HFFc6 (cell line): ENCODE results near the gene CDK15. TPM values are rescaled to one million over a fixed set of nuclear protein-coding genes. Genes with fewer than 3 reads are reported as not detected.
"Not testable (repeated sequence)": the region's sequence is repeated elsewhere in the genome, so short reads cannot be mapped to it uniquely, and the experiment has no call there.

ENCODE experiments used
- DNase-seq: peaks from one replicate; pipeline ENCODE4 v3.0.0-alpha.2; 2018
- H3K27ac Mint-ChIP-seq: 2 replicates; pipeline ENCODE4 v1.8.0; 2020; ENCODE audit warnings: mild to moderate bottlenecking, mixed read lengths
- H3K27me3 Mint-ChIP-seq: 2 replicates; pipeline ENCODE4 v1.8.0; 2021; ENCODE audit warnings: mild to moderate bottlenecking, moderate library complexity, mixed read lengths; ENCODE audit not compliant: insufficient read depth
- H3K36me3 Mint-ChIP-seq: 2 replicates; pipeline ENCODE4 v1.8.0; 2021; ENCODE audit warnings: low read depth, mixed read lengths
- H3K4me1 Mint-ChIP-seq: 2 replicates; pipeline ENCODE4 v1.8.0; 2020; ENCODE audit warnings: low read depth, mixed read lengths
- H3K4me3 Mint-ChIP-seq: 2 replicates; pipeline ENCODE4 v1.8.0; 2020; ENCODE audit warnings: mild to moderate bottlenecking, moderate library complexity, mixed read lengths
- H3K9me3 Mint-ChIP-seq: 2 replicates; pipeline ENCODE4 v1.8.0; 2020; ENCODE audit warnings: mild to moderate bottlenecking, mixed read lengths
- total RNA-seq, 6 experiments: library from RNA; stranded (reverse); fragmentation: NEBNext Ultra II Directional; extraction: Animal tissue kit (Norgen Biotek cat#: 25700); gene quantifications; 2 replicates in 1 of 6; 3 replicates in 5 of 6; pipeline ENCODE4 v1.2.3, GENCODE V29; 2021
- TF ChIP-seq, protein P1 (sequence below): fragments of 200-600 bp; sonication (generic); IDR thresholded peaks from 2 replicates; pipeline ENCODE4 v1.5.0; 2021; ENCODE audit warnings: antibody characterized with exemption, mild to moderate bottlenecking

CDK15 gene
- total RNA-seq, 6 experiments from 2014 or later, result 21.7 to 59.8 (median 49.4) TPM

DNA sequence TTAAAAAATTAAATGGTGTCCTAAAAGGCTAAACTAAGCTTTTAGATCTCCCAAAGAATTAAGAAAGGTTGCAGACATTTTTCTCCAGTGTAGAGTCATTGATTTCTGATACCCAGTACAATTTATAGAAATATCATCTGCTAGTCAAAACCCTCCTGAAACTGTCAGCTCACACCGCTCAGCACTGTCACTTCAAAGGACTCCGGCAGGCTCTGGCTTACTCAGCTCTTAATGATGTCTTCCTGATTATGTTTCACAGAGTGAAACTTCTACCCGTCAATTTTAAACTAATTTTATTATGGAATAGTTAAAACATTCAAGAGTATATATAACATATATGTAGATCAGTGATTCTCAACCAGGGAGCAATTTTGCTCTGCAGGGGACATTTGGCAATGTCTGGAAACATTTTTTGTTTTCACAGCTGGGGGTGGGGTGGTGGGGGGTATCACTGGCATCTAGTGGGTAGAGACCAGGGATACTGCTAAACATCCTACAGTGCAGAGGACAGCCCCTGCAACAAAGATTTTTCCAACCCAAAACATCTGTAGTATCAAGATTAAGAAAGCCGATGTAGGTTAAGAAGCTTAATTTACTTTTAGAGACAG is 31.6 kb downstream of the CDK15 start:
- DNase-seq, result no peak
- H3K4me3 Mint-ChIP-seq, result no peak overlapping the region
- H3K36me3 Mint-ChIP-seq, result peaks cover 81% of the 10 kb centered on the region
- peaks cover 37% of the 10 kb centered on the region for H3K4me1 Mint-ChIP-seq
- H3K27me3 Mint-ChIP-seq, result peaks cover 2% of the 10 kb centered on the region; the same call in 1 of the 2 replicates
- TF ChIP-seq, protein P1, sequence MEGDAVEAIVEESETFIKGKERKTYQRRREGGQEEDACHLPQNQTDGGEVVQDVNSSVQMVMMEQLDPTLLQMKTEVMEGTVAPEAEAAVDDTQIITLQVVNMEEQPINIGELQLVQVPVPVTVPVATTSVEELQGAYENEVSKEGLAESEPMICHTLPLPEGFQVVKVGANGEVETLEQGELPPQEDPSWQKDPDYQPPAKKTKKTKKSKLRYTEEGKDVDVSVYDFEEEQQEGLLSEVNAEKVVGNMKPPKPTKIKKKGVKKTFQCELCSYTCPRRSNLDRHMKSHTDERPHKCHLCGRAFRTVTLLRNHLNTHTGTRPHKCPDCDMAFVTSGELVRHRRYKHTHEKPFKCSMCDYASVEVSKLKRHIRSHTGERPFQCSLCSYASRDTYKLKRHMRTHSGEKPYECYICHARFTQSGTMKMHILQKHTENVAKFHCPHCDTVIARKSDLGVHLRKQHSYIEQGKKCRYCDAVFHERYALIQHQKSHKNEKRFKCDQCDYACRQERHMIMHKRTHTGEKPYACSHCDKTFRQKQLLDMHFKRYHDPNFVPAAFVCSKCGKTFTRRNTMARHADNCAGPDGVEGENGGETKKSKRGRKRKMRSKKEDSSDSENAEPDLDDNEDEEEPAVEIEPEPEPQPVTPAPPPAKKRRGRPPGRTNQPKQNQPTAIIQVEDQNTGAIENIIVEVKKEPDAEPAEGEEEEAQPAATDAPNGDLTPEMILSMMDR, result no peak
- no peak overlapping the region for H3K27ac Mint-ChIP-seq
- H3K9me3 Mint-ChIP-seq, result peaks cover 11% of the 10 kb centered on the region

DNA sequence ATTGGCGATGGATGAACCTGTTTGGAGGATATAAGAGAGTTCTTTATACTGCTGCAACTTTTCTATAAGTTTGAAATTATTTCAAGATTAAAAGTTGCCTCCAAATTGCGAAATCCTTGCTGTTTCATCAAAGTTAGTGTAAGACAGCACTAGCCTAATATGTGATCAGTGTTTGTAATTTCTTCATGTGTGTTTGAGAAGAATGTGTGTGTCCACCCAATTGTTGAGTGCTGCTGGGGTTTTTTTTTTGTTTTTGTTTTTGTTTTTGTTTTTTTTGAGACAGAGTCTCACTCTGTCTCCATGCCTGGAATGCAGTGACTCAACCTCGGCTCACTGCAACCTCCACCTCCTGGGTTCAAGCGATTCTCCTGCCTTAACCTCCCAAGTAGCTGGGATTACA is 33.4 kb downstream of the CDK15 start:
- Mint-ChIP-seq H3K27ac (peak overlapping the region; percentile 27), H3K9me3 (peaks cover 11% of the 10 kb centered on the region), H3K4me3 (no peak overlapping the region), H3K27me3 (peaks cover 2% of the 10 kb centered on the region; the same call in 1 of the 2 replicates), H3K4me1 (peaks cover 37% of the 10 kb centered on the region), H3K36me3 (peaks cover 73% of the 10 kb centered on the region)
- TF ChIP-seq, protein P1, result no peak
- peak; percentile 17 for DNase-seq

DNA sequence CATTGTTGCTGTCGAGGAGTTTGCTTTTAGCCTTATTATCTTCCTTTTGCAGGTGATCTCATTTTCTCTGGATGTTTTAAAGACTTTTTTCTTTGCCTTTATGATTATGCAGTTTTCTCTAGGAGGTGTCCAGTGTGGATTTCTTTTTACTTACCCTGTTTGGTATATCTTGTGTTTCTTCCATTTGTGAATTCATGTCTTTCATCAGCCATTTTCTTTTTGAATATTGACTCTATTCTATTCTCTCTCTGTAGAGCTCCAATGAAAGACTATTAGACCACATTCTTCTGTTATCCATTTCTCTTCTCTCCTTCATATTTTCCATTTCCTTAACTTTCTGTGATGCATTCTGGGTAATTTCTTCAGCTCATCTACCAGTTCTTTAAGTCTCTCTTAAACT is 34.4 kb downstream of the CDK15 start:
- Mint-ChIP-seq H3K36me3 (peaks cover 65% of the 10 kb centered on the region), H3K4me1 (peaks cover 41% of the 10 kb centered on the region), H3K27ac (no peak overlapping the region), H3K9me3 (peaks cover 11% of the 10 kb centered on the region), H3K4me3 (no peak overlapping the region), H3K27me3 (peaks cover 2% of the 10 kb centered on the region; the same call in 1 of the 2 replicates)
- no peak for DNase-seq
- TF ChIP-seq, protein P1, result no peak

DNA sequence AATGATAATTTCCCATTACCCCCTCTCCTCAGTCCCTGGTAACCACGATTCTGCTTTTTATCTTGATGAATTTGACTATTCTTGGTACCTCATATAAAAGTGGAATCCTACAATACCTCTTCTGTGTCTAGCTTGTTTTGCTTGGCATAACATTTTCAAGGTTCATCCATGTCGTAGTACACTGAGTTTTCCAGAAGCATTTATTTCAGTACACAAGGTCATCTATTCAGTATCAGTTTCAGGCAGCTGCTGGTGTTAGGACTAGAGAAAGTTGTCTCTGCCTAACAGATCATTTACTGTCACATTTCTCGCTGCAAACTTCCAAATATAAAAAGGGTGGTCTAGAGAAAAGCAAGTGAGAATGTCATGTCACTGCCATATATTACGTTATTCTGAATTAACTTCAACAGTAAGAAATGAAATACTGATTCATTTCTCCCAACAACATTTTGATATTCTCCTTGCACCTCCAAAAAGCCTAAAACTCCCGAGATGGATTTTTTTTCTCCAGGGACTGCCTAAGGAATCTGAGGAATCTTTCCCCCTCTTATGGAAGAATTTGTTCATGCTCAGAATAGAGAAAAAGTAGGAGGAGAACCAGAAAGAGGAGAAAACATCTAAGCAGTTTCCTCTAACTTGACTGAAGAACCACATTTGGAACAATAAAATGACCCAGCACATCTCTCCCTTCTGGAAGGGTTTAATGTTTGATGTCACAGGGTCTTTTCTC is 36.0 kb downstream of the CDK15 start:
- peaks cover 55% of the 10 kb centered on the region for H3K36me3 Mint-ChIP-seq
- H3K4me1 Mint-ChIP-seq, result peaks cover 57% of the 10 kb centered on the region
- TF ChIP-seq, protein P1, result no peak
- H3K27ac Mint-ChIP-seq, result no peak overlapping the region
- H3K4me3 Mint-ChIP-seq, result no peak overlapping the region
- no peak for DNase-seq
- H3K9me3 Mint-ChIP-seq, result peaks cover 11% of the 10 kb centered on the region
- H3K27me3 Mint-ChIP-seq, result no peaks in the 10 kb centered on the region; the same call in 1 of the 2 replicates

DNA sequence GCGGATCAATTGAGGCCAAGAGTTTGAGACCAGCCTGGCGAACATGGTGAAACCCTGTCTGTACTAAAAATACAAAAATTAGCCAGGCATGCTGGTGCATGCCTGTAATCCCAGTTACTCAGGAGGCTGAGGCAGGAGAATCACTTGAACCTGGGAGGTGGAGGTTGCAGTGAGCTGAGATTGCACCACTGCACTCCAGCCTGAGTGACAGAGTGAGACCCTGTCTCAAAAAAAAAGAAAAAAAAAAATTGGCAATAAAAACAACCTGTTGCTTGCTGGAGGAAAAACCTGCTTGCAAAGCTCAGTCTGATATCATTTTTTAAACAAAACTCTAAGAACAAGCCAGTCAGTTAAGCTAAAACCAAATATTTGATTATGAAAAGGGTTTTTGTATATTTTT is 38.6 kb downstream of the CDK15 start:
- peaks cover 60% of the 10 kb centered on the region for H3K36me3 Mint-ChIP-seq
- not testable (repeated sequence) for H3K4me3 Mint-ChIP-seq, H3K27ac Mint-ChIP-seq, H3K27me3 Mint-ChIP-seq, DNase-seq
- H3K9me3 Mint-ChIP-seq, result peaks cover 11% of the 10 kb centered on the region
- peaks cover 57% of the 10 kb centered on the region for H3K4me1 Mint-ChIP-seq

DNA sequence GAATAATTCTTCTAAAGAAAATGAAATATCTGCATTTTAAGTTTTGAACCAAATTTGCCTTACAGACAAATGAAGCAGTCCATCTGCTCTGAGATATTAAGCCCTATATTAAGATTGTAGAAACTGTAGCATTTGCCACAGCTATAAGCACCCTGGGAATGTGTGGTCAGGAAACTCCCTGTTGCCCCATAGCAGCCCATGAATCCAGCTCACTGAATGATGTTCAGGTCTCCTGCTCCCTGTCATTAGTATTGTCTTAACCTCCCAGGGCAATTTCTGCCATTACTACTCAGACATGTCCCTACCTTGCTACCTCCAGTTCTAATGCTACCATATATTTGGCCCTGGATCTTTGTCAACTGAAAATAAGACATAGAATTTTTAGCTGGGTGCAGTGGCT is 41.1 kb downstream of the CDK15 start:
- peak overlapping the region; percentile 32 for H3K27ac Mint-ChIP-seq
- H3K27me3 Mint-ChIP-seq, result no peaks in the 10 kb centered on the region
- TF ChIP-seq, protein P1, result no peak
- no peak overlapping the region for H3K4me3 Mint-ChIP-seq
- H3K9me3 Mint-ChIP-seq, result no peaks in the 10 kb centered on the region
- DNase-seq, result no peak
- H3K4me1 Mint-ChIP-seq, result peaks cover 45% of the 10 kb centered on the region
- H3K36me3 Mint-ChIP-seq, result peaks cover 47% of the 10 kb centered on the region
